Astrocyte (in vitro differentiated cells and primary cell): ENCODE results near the gene CMTM8. TPM values are rescaled to one million over a fixed set of nuclear protein-coding genes. Genes with fewer than 3 reads are reported as not detected.

Experiments used
- DNase-seq: peaks from one replicate; pipeline ENCODE4 v3.0.0-alpha.2; 2010; ENCODE audit warnings: low read depth
- FAIRE-seq: peaks from 2 replicates; lab custom pipeline; 2011; peaks lifted over from hg19 to GRCh38; lab: Jason Lieb, UNC
- H2AFZ ChIP-seq: 2 replicates; pipeline ENCODE4 v1.6.0; 2012; ENCODE audit warnings: low read depth, low read length, inconsistent platforms
- H3K27ac ChIP-seq: 2 replicates; pipeline ENCODE4 v1.5.1; 2011; ENCODE audit warnings: low read depth, low read length, inconsistent platforms
- H3K27me3 ChIP-seq: 2 replicates; pipeline ENCODE4 v1.6.0; 2011; ENCODE audit warnings: low read length, inconsistent platforms; ENCODE audit not compliant: insufficient read depth
- H3K36me3 ChIP-seq: 2 replicates; pipeline ENCODE4 v1.5.1; 2011; ENCODE audit warnings: low read length, inconsistent platforms; ENCODE audit not compliant: insufficient read depth
- H3K4me1 ChIP-seq: 2 replicates; pipeline ENCODE4 v1.5.1; 2011; ENCODE audit warnings: low read length, inconsistent platforms; ENCODE audit not compliant: insufficient read depth
- H3K4me2 ChIP-seq: 2 replicates; pipeline ENCODE4 v1.6.0; 2012; ENCODE audit warnings: low read length, inconsistent platforms
- H3K4me3 ChIP-seq: 2 replicates; pipeline ENCODE4 v1.5.1; 2011; ENCODE audit warnings: low read depth, mild to moderate bottlenecking, low read length, inconsistent platforms; ENCODE audit not compliant: insufficient read depth
- H3K79me2 ChIP-seq: 2 replicates; pipeline ENCODE4 v1.6.0; 2012; ENCODE audit warnings: mild to moderate bottlenecking, low read length, inconsistent platforms; ENCODE audit not compliant: insufficient read depth
- H3K9ac ChIP-seq: 2 replicates; pipeline ENCODE4 v1.6.0; 2012; ENCODE audit warnings: mild to moderate bottlenecking, low read length, inconsistent platforms
- H3K9me3 ChIP-seq: 2 replicates; pipeline ENCODE4 v1.5.1; 2012; ENCODE audit warnings: low read depth, mild to moderate bottlenecking, low read length, inconsistent platforms; ENCODE audit not compliant: insufficient read depth
- H4K20me1 ChIP-seq: 2 replicates; pipeline ENCODE4 v1.6.0; 2012; ENCODE audit warnings: low read length, inconsistent platforms; ENCODE audit not compliant: insufficient read depth
- H3K27ac Mint-ChIP-seq: one replicate; pipeline ENCODE4 v1.8.0; 2021; ENCODE audit warnings: mild to moderate bottlenecking, mixed read lengths; ENCODE audit not compliant: unreplicated experiment
- H3K27me3 Mint-ChIP-seq: one replicate; pipeline ENCODE4 v1.8.0; 2021; ENCODE audit warnings: low read depth, mixed read lengths; ENCODE audit not compliant: unreplicated experiment
- H3K36me3 Mint-ChIP-seq: one replicate; pipeline ENCODE4 v1.8.0; 2021; ENCODE audit warnings: low read depth, mixed read lengths; ENCODE audit not compliant: unreplicated experiment
- H3K4me1 Mint-ChIP-seq: one replicate; pipeline ENCODE4 v1.8.0; 2021; ENCODE audit warnings: low read depth, mixed read lengths; ENCODE audit not compliant: unreplicated experiment
- H3K4me3 Mint-ChIP-seq: one replicate; pipeline ENCODE4 v1.8.0; 2021; ENCODE audit warnings: mild to moderate bottlenecking, moderate library complexity, mixed read lengths; ENCODE audit not compliant: unreplicated experiment
- H3K9me3 Mint-ChIP-seq: one replicate; pipeline ENCODE4 v1.8.0; 2021; ENCODE audit warnings: mild to moderate bottlenecking, mixed read lengths; ENCODE audit not compliant: unreplicated experiment
- EZH2 ChIP-seq: IDR thresholded peaks from 2 replicates; pipeline ENCODE4 v1.6.1; 2012; ENCODE audit warnings: mild to moderate bottlenecking, low read length, inconsistent platforms; ENCODE audit not compliant: insufficient read depth
- total RNA-seq: library from RNA; stranded (reverse); gene quantifications from 2 replicates; pipeline ENCODE4 v1.2.1, GENCODE V29; 2021
- TF ChIP-seq, protein P1 (sequence below): IDR thresholded peaks from 2 replicates; pipeline ENCODE4 v1.5.1; 2011; ENCODE audit warnings: low read depth, mild to moderate bottlenecking, inconsistent platforms, low read length, moderate library complexity; ENCODE audit not compliant: insufficient read depth

The CMTM8 gene
- total RNA-seq, 1 donor from 2014 or later = 1.6 TPM

DNA sequence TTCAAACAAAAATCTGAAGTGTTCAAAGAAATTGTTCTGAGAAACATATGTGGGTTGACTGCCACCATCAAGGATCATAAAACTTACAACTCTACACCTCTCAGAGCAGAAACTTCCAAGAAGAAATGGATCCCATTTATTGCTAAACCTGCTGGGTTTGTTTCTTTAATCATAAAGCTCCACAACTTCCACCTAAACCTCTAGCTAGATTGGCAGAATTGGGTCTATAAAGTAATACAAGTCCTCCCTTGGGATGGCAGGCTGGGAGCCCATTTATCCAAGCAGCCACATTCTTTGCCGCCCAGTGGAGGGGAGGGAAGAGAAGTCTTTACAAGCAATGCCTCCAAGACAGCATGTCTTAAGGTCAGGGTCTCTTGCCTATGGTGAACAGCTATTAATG is 40.5 kb upstream of the CMTM8 start:
- FAIRE-seq = no peak
- Histone ChIP-seq H3K27me3 (no peaks in the 10 kb centered on the region), H3K4me3 (no peak overlapping the region), H3K4me1 (no peaks in the 10 kb centered on the region), H3K9me3 (no peaks in the 10 kb centered on the region), H3K9ac (no peak overlapping the region), H3K4me2 (no peak overlapping the region), H3K36me3 (no peaks in the 10 kb centered on the region), H4K20me1 (no peaks in the 10 kb centered on the region), H3K79me2 (no peaks in the 10 kb centered on the region), H3K27ac (no peak overlapping the region), H2AFZ (no peak overlapping the region)
- no peak overlapping the region for H3K27ac Mint-ChIP-seq
- no peaks in the 10 kb centered on the region for H3K9me3 Mint-ChIP-seq
- H3K36me3 Mint-ChIP-seq = peaks cover 2% of the 10 kb centered on the region
- no peak for TF ChIP-seq EZH2
- TF ChIP-seq, protein P1, sequence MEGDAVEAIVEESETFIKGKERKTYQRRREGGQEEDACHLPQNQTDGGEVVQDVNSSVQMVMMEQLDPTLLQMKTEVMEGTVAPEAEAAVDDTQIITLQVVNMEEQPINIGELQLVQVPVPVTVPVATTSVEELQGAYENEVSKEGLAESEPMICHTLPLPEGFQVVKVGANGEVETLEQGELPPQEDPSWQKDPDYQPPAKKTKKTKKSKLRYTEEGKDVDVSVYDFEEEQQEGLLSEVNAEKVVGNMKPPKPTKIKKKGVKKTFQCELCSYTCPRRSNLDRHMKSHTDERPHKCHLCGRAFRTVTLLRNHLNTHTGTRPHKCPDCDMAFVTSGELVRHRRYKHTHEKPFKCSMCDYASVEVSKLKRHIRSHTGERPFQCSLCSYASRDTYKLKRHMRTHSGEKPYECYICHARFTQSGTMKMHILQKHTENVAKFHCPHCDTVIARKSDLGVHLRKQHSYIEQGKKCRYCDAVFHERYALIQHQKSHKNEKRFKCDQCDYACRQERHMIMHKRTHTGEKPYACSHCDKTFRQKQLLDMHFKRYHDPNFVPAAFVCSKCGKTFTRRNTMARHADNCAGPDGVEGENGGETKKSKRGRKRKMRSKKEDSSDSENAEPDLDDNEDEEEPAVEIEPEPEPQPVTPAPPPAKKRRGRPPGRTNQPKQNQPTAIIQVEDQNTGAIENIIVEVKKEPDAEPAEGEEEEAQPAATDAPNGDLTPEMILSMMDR = no peak
- no peaks in the 10 kb centered on the region for H3K4me1 Mint-ChIP-seq
- H3K4me3 Mint-ChIP-seq = no peak overlapping the region
- no peak for DNase-seq
- peaks cover 24% of the 10 kb centered on the region for H3K27me3 Mint-ChIP-seq

DNA sequence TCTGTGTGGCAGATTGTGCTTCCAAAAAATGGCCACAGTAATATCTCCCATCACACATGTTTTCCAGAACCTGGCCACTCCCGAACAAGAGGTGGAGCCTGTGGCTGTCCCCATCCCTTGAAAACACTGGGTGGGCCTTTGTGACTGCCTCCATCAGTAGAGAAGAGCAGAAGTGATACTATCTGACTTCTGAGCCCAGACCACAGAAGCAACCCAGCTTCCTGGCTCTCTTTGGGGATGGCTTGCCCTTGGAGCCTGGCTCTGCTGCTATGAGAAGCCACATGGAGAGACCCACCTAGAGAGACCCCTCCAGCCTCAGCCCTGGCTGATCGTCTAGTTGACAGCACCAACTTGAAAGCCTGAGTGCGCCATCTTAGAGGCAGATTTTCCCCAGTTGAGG is 39.8 kb upstream of the CMTM8 start:
- H3K27ac Mint-ChIP-seq = no peak overlapping the region
- peaks cover 24% of the 10 kb centered on the region for H3K27me3 Mint-ChIP-seq
- H3K4me3 Mint-ChIP-seq = no peak overlapping the region
- no peaks in the 10 kb centered on the region for H3K4me1 Mint-ChIP-seq
- H3K4me3 ChIP-seq = no peak overlapping the region
- no peaks in the 10 kb centered on the region for H3K9me3 Mint-ChIP-seq
- H3K9ac ChIP-seq = no peak overlapping the region
- FAIRE-seq (no peak), DNase-seq (no peak)
- H3K36me3 Mint-ChIP-seq = peaks cover 2% of the 10 kb centered on the region
- no peaks in the 10 kb centered on the region for H3K27me3 ChIP-seq
- H3K4me2 ChIP-seq = no peak overlapping the region
- H3K27ac ChIP-seq = no peak overlapping the region
- H2AFZ ChIP-seq = no peak overlapping the region
- no peaks in the 10 kb centered on the region for H3K79me2 ChIP-seq
- no peaks in the 10 kb centered on the region for H3K36me3 ChIP-seq
- TF ChIP-seq EZH2 = no peak
- TF ChIP-seq, protein P1 = no peak
- H3K9me3 ChIP-seq = no peaks in the 10 kb centered on the region
- H4K20me1 ChIP-seq = no peaks in the 10 kb centered on the region
- no peaks in the 10 kb centered on the region for H3K4me1 ChIP-seq

DNA sequence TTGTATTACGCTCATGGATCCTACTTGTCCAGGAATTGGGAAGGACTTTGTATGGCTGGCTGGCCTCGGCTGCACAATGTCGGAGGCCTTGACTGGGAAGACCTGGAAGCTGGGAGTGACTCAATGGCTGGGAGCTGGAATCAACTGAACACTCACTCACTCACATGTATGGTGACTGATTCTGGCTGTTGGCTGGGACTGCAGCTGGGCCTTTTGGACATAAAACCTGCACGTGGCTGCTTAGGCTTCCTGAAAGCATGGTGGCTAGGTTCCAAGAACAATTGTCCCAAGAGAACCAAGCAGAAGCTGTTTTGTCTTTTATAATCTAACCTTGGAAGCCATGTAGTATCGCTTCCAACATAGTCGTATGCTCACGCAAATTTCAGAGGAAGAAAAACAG is 38.0 kb upstream of the CMTM8 start:
- FAIRE-seq = no peak
- H3K9me3 ChIP-seq = no peaks in the 10 kb centered on the region

More for the DNA sequence above, 38.0 kb upstream of the CMTM8 start:
- Mint-ChIP-seq H3K4me3 (no peak overlapping the region), H3K4me1 (peaks cover 3% of the 10 kb centered on the region), H3K36me3 (peaks cover 2% of the 10 kb centered on the region), H3K27me3 (peaks cover 24% of the 10 kb centered on the region), H3K27ac (no peak overlapping the region), H3K9me3 (no peaks in the 10 kb centered on the region)
- Histone ChIP-seq H3K27ac (no peak overlapping the region), H3K36me3 (no peaks in the 10 kb centered on the region), H4K20me1 (no peaks in the 10 kb centered on the region), H2AFZ (no peak overlapping the region), H3K4me3 (no peak overlapping the region), H3K9ac (no peak overlapping the region), H3K79me2 (no peaks in the 10 kb centered on the region), H3K4me2 (no peak overlapping the region), H3K27me3 (no peaks in the 10 kb centered on the region), H3K4me1 (no peaks in the 10 kb centered on the region)
- no peak for TF ChIP-seq EZH2
- TF ChIP-seq, protein P1 = no peak
- no peak for DNase-seq
